Stimulated activated CD8-positive, alpha-beta memory T cell treated with anti-CD3 and anti-CD28 coated beads, Interleukin-7, amount 100 ng/mL, for 4 hours (primary cell): ENCODE results near the gene ARRDC1.
"Not testable (repeated sequence)": the region's sequence is repeated elsewhere in the genome, so short reads cannot be mapped to it uniquely, and the experiment has no call there.

Source experiments
- DNase-seq, 2 donors: peaks; one replicate each; pipeline ENCODE4 v3.0.0-alpha.2; 2020; ENCODE audit warnings: low read depth in 2 of 2

ARRDC1 gene

GRCh38 chr9:137583957-137584356 lies 21.5 kb upstream of the ARRDC1 start:
- no peak for DNase-seq

- DNase-seq = no peak
These were observed 18.6 kb upstream of the ARRDC1 start for GRCh38 chr9:137586854-137587253.

GRCh38 chr9:137588311-137588710 lies 17.2 kb upstream of the ARRDC1 start:
- DNase-seq = no peak

- DNase-seq = no peak
These were observed 16.6 kb upstream of the ARRDC1 start for GRCh38 chr9:137588891-137589290.

GRCh38 chr9:137589441-137590122 lies 15.9 kb upstream of the ARRDC1 start:
- DNase-seq = no peak

- DNase-seq = no peak
These were observed 15.4 kb upstream of the ARRDC1 start for GRCh38 chr9:137590123-137590468.

GRCh38 chr9:137590469-137591383 lies 14.8 kb upstream of the ARRDC1 start, which contains the start of gene ZMYND19:
Gene ZMYND19, minus strand, starts transcription at chr9:137590512. Its CDS starts 249 bp downstream, at chr9:137590263.
- peak; percentile 67 to 88 for DNase-seq

- no peak for DNase-seq
These were observed 12.7 kb upstream of the ARRDC1 start for GRCh38 chr9:137592767-137593166.

- DNase-seq = no peak
These were observed 12.3 kb upstream of the ARRDC1 start for GRCh38 chr9:137593176-137593575.

- DNase-seq = not testable (repeated sequence)
These were observed 8.9 kb upstream of the ARRDC1 start for GRCh38 chr9:137596577-137596976.

GRCh38 chr9:137598943-137599342 lies 6.5 kb upstream of the ARRDC1 start:
- DNase-seq = no peak

- no peak for DNase-seq
These were observed 2.8 kb upstream of the ARRDC1 start for GRCh38 chr9:137602661-137603060.

GRCh38 chr9:137603879-137604278 lies 1.6 kb upstream of the ARRDC1 start:
- no peak for DNase-seq

GRCh38 chr9:137604345-137605086 lies 970 bp upstream of the ARRDC1 start:
- no peak for DNase-seq

- DNase-seq = no peak
These were observed 627 bp downstream of the ARRDC1 start for GRCh38 chr9:137606005-137606621.

GRCh38 chr9:137606734-137607138 lies 1.2 kb downstream of the ARRDC1 start:
- no peak for DNase-seq

GRCh38 chr9:137607141-137607857 lies 1.8 kb downstream of the ARRDC1 start:
- DNase-seq = no peak

GRCh38 chr9:137610944-137611343 lies 5.5 kb downstream of the ARRDC1 start:
- no peak for DNase-seq

GRCh38 chr9:137611623-137612609 lies 6.4 kb downstream of the ARRDC1 start:
- no peak for DNase-seq

- DNase-seq = no peak
These were observed 7.3 kb downstream of the ARRDC1 start for GRCh38 chr9:137612741-137613142.
